ENCODE data around the gene PLEKHA6.

GRCh38 chr1:204337036-204337429 lies 22.7 kb downstream of the PLEKHA6 start:
- TF ChIP-seq POLR2A (IDR thresholded peaks at IDR 0.05; ENCODE audit: low read depth, low read length) = no peak
- no peak for TF ChIP-seq POLR2AphosphoS5 (IDR thresholded peaks at IDR 0.05; ENCODE audit: low read depth, low read length)
- TF ChIP-seq TAF1 (IDR thresholded peaks at IDR 0.05; ENCODE audit: low read depth, low read length) = no peak
- no peak for TF ChIP-seq SPI1 (IDR thresholded peaks at IDR 0.05; ENCODE audit: low read depth, low read length)
- no peak for TF ChIP-seq POU2F2 (IDR thresholded peaks at IDR 0.05; ENCODE audit: low read depth, low read length)
- no peak for TF ChIP-seq PAX5 (IDR thresholded peaks at IDR 0.05; ENCODE audit: insufficient read depth, low read length, severe bottlenecking)

Data from GM12891 (cell line).